Left lung (tissue), 10 donors: Measurements from ENCODE around the gene HRH3. TPM values are rescaled to one million over a fixed set of nuclear protein-coding genes. Genes with fewer than 3 reads are reported as not detected.

Experiments used
- ATAC-seq: fragments of 200-7000 bp; cut with Tn5 transposase; one replicate; pipeline ENCODE4 v1.9.1; 2020; ENCODE audit warnings: moderate library complexity
- DNase-seq, 4 donors: peaks; one replicate each; pipeline ENCODE4 v3.0.0-alpha.2; 2013 to 2020
- H3K27ac ChIP-seq, 2 donors: fragments of 200-600 bp; sonication (generic) in 1 of 2; one replicate each; pipeline versions ENCODE4 v1.5.0 to v1.8.0; 2020 to 2021
- H3K27me3 ChIP-seq, 2 donors: fragments of 200-600 bp; sonication (generic) in 1 of 2; one replicate each; pipeline versions ENCODE4 v1.5.0 to v1.8.0; 2020 to 2021
- H3K36me3 ChIP-seq, 2 donors: fragments of 200-600 bp; sonication (generic) in 1 of 2; one replicate each; pipeline versions ENCODE4 v1.5.0 to v1.8.0; 2020 to 2021
- H3K4me1 ChIP-seq, 2 donors: fragments of 200-600 bp; one replicate each; pipeline ENCODE4 v1.8.0; 2021
- H3K4me3 ChIP-seq, 2 donors: fragments of 200-600 bp; sonication (generic) in 1 of 2; one replicate each; pipeline versions ENCODE4 v1.5.0 to v1.8.0; 2020 to 2021; ENCODE audit warnings: mild to moderate bottlenecking in 1 of 2
- H3K9me3 ChIP-seq, 2 donors: fragments of 200-600 bp; sonication (generic) in 1 of 2; one replicate each; pipeline versions ENCODE4 v1.5.0 to v1.8.0; 2020 to 2021
- CTCF ChIP-seq, 2 donors: fragments of 200-600 bp; sonication (generic) in 1 of 2; IDR thresholded peaks; one replicate each; pipeline versions ENCODE4 v1.5.0 to v1.8.0; 2021; ENCODE audit warnings: antibody characterized with exemption in 2 of 2
- intact Hi-C, 2 donors: fragments of 100-400 bp; cut with DNase I; formaldehyde crosslinking; loops; one replicate each; pipeline versions ENCODE4 v1.11.2 to v1.14.2; 2022
- polyA plus RNA-seq, 6 donors: library from polyadenylated mRNA; unstranded; fragments of 120-200 nt; gene quantifications; one replicate each; pipeline ENCODE4 v1.2.1, GENCODE V29; 2013; ENCODE audit not compliant: insufficient read length in 6 of 6
- total RNA-seq, 2 donors: library from RNA; stranded (reverse); fragmentation: NEBNext Ultra II Directional; extraction: Animal tissue kit (Norgen Biotek cat#: 25700); gene quantifications; one replicate each; pipeline ENCODE4 v1.2.1, GENCODE V29; 2021
- donor health status: DM: no; HTN: yes; CAD: no.
- donor health status: DM: no; HTN: no; CAD: no.

Gene HRH3
- total and polyA plus RNA-seq, 8 donors = not detected

- DNase-seq (peak in 1 of 4 donors; percentile 52), ATAC-seq (no peak)
- Histone ChIP-seq H3K4me1 (peaks cover 0 to 22% of the 10 kb centered on the region in 2 donors), H3K27ac (no peak overlapping the region), H3K27me3 (no peaks in the 10 kb centered on the region), H3K36me3 (peaks cover 0 to 62% of the 10 kb centered on the region in 2 donors), H3K4me3 (no peak overlapping the region), H3K9me3 (no peaks in the 10 kb centered on the region)
- intact Hi-C loops = no loop called here
- no peak for TF ChIP-seq CTCF (IDR thresholded peaks at IDR 0.05)
Observed at GRCh38 chr20:62190639-62191411, 29.3 kb downstream of the HRH3 start.

- H3K27me3 ChIP-seq = no peaks in the 10 kb centered on the region
- H3K9me3 ChIP-seq = no peaks in the 10 kb centered on the region
- intact Hi-C loops = no loop called here
- TF ChIP-seq CTCF (IDR thresholded peaks at IDR 0.05) = no peak
- H3K36me3 ChIP-seq = peaks cover 0 to 33% of the 10 kb centered on the region in 2 donors
- peaks cover 6 to 42% of the 10 kb centered on the region in 2 donors for H3K4me1 ChIP-seq
- ATAC-seq (no peak), DNase-seq (no peak)
- H3K4me3 ChIP-seq = no peak overlapping the region
- peak overlapping the region in 1 of 2 donors; percentile 70 for H3K27ac ChIP-seq
Observed at GRCh38 chr20:62186887-62187866, 32.9 kb downstream of the HRH3 start.

- ATAC-seq (no peak), DNase-seq (no peak)
- peaks cover 0 to 24% of the 10 kb centered on the region in 2 donors for H3K36me3 ChIP-seq
- no peaks in the 10 kb centered on the region for H3K27me3 ChIP-seq
- H3K4me1 ChIP-seq = peaks cover 6 to 48% of the 10 kb centered on the region in 2 donors
- H3K27ac ChIP-seq = peak overlapping the region in 1 of 2 donors; percentile 70
- no peak overlapping the region for H3K4me3 ChIP-seq
- intact Hi-C loops = no loop called here
- TF ChIP-seq CTCF (IDR thresholded peaks at IDR 0.05) = no peak
- H3K9me3 ChIP-seq = no peaks in the 10 kb centered on the region
Observed at GRCh38 chr20:62186096-62186426, 34.0 kb downstream of the HRH3 start.

- Histone ChIP-seq H3K4me3 (peak overlapping the region; percentile 77 to 90), H3K27ac (peak overlapping the region; percentile 80 to 94), H3K4me1 (peaks cover 6 to 48% of the 10 kb centered on the region in 2 donors), H3K9me3 (no peaks in the 10 kb centered on the region), H3K36me3 (peaks cover 0 to 10% of the 10 kb centered on the region in 2 donors), H3K27me3 (no peaks in the 10 kb centered on the region)
- ATAC-seq = no peak
- DNase-seq = no peak
- intact Hi-C loops = no loop called here
- TF ChIP-seq CTCF (IDR thresholded peaks at IDR 0.05) = no peak
Observed at GRCh38 chr20:62183426-62184142, 36.5 kb downstream of the HRH3 start.
